K562 (cell line): Measurements from ENCODE around the gene SHE. TPM values are rescaled to one million over a fixed set of nuclear protein-coding genes. Genes with fewer than 3 reads are reported as not detected.

Experiments
- ATAC-seq: fragments of 200-7000 bp; cut with Tn5 transposase; 3 replicates; pipeline ENCODE4 v1.9.1; 2020; ENCODE audit warnings: moderate library complexity
- BruUV-seq: library from RNA; stranded (reverse); fragments of 400-500 nt; replicated peaks from 2 replicates; lab custom pipeline; 2021; lab: Mats Ljungman, UMichigan
- CTCF ChIA-PET: fragments of 300-600 bp; formaldehyde crosslinking; extraction: SDS; loops from one replicate; lab custom pipeline; 2021; ENCODE audit warnings: low intra/inter-chr PET ratio; lab: Yijun Ruan, JAX
- POLR2A ChIA-PET: fragments of 300-600, 350-650 bp; sonication (Branson Sonifier 250); formaldehyde crosslinking; extraction: SDS; loops from one replicate; lab custom pipeline; 2021; ENCODE audit warnings: antibody characterized with exemption, inconsistent platforms; lab: Yijun Ruan, JAX
- DNase-seq, 4 experiments: peaks; one replicate each; pipeline versions ENCODE4 v3.0.0 to v3.0.0-alpha.2; 2011 to 2018; ENCODE audit warnings: low spot score in 3 of 4, mixed read lengths in 3 of 4; ENCODE audit errors: extremely low read depth in 1 of 4
- FAIRE-seq: peaks from 2 replicates; lab custom pipeline; 2011; peaks lifted over from hg19 to GRCh38; lab: Jason Lieb, UNC
- H2AFZ ChIP-seq: 2 replicates; pipeline ENCODE4 v1.6.0; 2011; ENCODE audit warnings: low read depth, low read length, control low read depth, inconsistent platforms
- H3K27ac ChIP-seq: fragments of 200-600 bp; 3 replicates; pipeline ENCODE4 v1.8.0; 2011; ENCODE audit warnings: low read depth, mild to moderate bottlenecking, control low read depth, inconsistent platforms, low read length, moderate library complexity, mixed read lengths; ENCODE audit errors: extremely low read depth
- H3K27me3 ChIP-seq, 2 experiments: fragments of 300-600 bp in 1 of 2; 2 replicates in 1 of 2; 3 replicates in 1 of 2; pipeline versions ENCODE4 v1.6.0 to v1.8.0; 2011; ENCODE audit warnings: inconsistent platforms in 2 of 2, low read length in 2 of 2, mild to moderate bottlenecking in 1 of 2, mixed read lengths in 1 of 2, moderate library complexity in 1 of 2; ENCODE audit not compliant: control insufficient read depth in 2 of 2, insufficient read depth in 2 of 2
- H3K36me3 ChIP-seq: fragments of 300-600 bp; 3 replicates; pipeline ENCODE4 v1.8.0; 2011; ENCODE audit warnings: mild to moderate bottlenecking, low read length, inconsistent platforms; ENCODE audit not compliant: control insufficient read depth, insufficient read depth
- H3K4me1 ChIP-seq, 2 experiments: fragments of 200-600 bp in 1 of 2; replicated peaks in 1 of 2; 2 replicates in 1 of 2; 3 replicates in 1 of 2; pipeline versions ENCODE4 v1.5.1 to v1.8.0; 2011; ENCODE audit warnings: inconsistent platforms in 2 of 2, low read length in 2 of 2, mild to moderate bottlenecking in 1 of 2, mixed read lengths in 1 of 2, moderate library complexity in 1 of 2; ENCODE audit not compliant: control insufficient read depth in 2 of 2, insufficient read depth in 2 of 2
- H3K4me2 ChIP-seq: 2 replicates; pipeline ENCODE4 v1.6.1; 2011; ENCODE audit warnings: low read length, control low read depth, inconsistent platforms, mixed read lengths; ENCODE audit not compliant: insufficient read depth
- H3K4me3 ChIP-seq: fragments of 200-600 bp; sonication (generic), shearing (Covaris generic); 2 replicates; pipeline ENCODE4 v1.5.1; 2016; ENCODE audit warnings: control low read depth, inconsistent platforms
- H3K79me2 ChIP-seq: fragments of 200-600 bp; 3 replicates; pipeline ENCODE4 v1.8.0; 2011; ENCODE audit warnings: low read length, inconsistent platforms; ENCODE audit not compliant: control insufficient read depth, insufficient read depth
- H3K9ac ChIP-seq, 2 experiments: 2 replicates each; pipeline versions ENCODE4 v1.6.0 to v1.6.1; 2011; ENCODE audit warnings: low read depth in 2 of 2, low read length in 2 of 2, control low read depth in 1 of 2, inconsistent platforms in 1 of 2, mild to moderate bottlenecking in 1 of 2, mixed read lengths in 1 of 2; ENCODE audit not compliant: insufficient read depth in 1 of 2
- H3K9me1 ChIP-seq: one replicate; pipeline ENCODE4 v1.6.0; 2011; ENCODE audit warnings: inconsistent platforms, mild to moderate bottlenecking, low read length, moderate library complexity; ENCODE audit not compliant: control insufficient read depth, insufficient read depth
- H3K9me3 ChIP-seq: replicated peaks from 2 replicates; pipeline ENCODE4 v1.5.1; 2011; ENCODE audit warnings: low read depth, low read length, inconsistent platforms; ENCODE audit not compliant: control insufficient read depth, insufficient read depth
- H4K20me1 ChIP-seq: replicated peaks from 2 replicates; pipeline ENCODE4 v1.6.1; 2011; ENCODE audit warnings: low read length, inconsistent platforms, mixed read lengths; ENCODE audit not compliant: control insufficient read depth, insufficient read depth
- C11orf30 ChIP-seq: fragments of 450-650 bp; IDR thresholded peaks from 2 replicates; pipeline ENCODE4 v1.6.1; 2016; ENCODE audit warnings: low read depth, mild to moderate bottlenecking
- CREM ChIP-seq: IDR thresholded peaks from 2 replicates; pipeline ENCODE4 v1.6.1; 2014; ENCODE audit warnings: antibody characterized with exemption, low read depth
- HMGXB4 ChIP-seq: sonication (generic); formaldehyde crosslinking; IDR thresholded peaks from 2 replicates; pipeline ENCODE4 v1.8.1; 2023; ENCODE audit warnings: mild to moderate bottlenecking, missing genetic modification reagents
- MCM3 ChIP-seq: fragments of 450-650 bp; IDR thresholded peaks from 2 replicates; pipeline ENCODE4 v1.6.1; 2016
- RAD21 ChIP-seq, 2 experiments: fragments of 250-450 bp in 1 of 2; fragments of 450-650 bp in 1 of 2; sonication (Bioruptor Pico) in 1 of 2; formaldehyde crosslinking in 1 of 2; IDR thresholded peaks in 1 of 2; conservative IDR thresholded peaks in 1 of 2; 2 replicates each; pipeline versions ENCODE4 v1.4.0 to v1.8.0; 2020 to 2022; ENCODE audit warnings: mild to moderate bottlenecking in 2 of 2, moderate library complexity in 1 of 2
- SMC3 ChIP-seq: conservative IDR thresholded peaks from 2 replicates; pipeline ENCODE4 v1.6.1; 2011; ENCODE audit warnings: low read depth, low read length, improper control_type of control experiment; ENCODE audit not compliant: insufficient read depth
- STAG1 ChIP-seq: sonication (generic); formaldehyde crosslinking; IDR thresholded peaks from 2 replicates; pipeline ENCODE4 v1.5.0; 2020; ENCODE audit warnings: missing genetic modification reagents, borderline replicate concordance
- WGBS: fragments of 100-300 bp; shearing (Covaris generic); methylation state at CpG from one replicate; pipeline ENCODE4 v1.1.6; 2016; ENCODE audit warnings: low coverage, mixed read lengths; ENCODE audit not compliant: insufficient coverage; ENCODE audit errors: missing lambda C conversion rate; 5-methylcytosine and 5-hydroxymethylcytosine counted together
- in situ Hi-C: fragments of 300-500 bp; cut with MboI; formaldehyde crosslinking; loops from 4 replicates; pipeline ENCODE4 v1.15.0; 2018; ENCODE audit warnings: inconsistent platforms, mixed read lengths
- intact Hi-C: fragments of 100-400 bp; cut with micrococcal nuclease; formaldehyde crosslinking; loops from 2 replicates; pipeline ENCODE4 v1.14.2; 2022
- polyA plus RNA-seq, 8 experiments: library from polyadenylated mRNA; depleted of rRNA in 4 of 8; stranded (reverse) in 5 of 8; unstranded in 3 of 8; fragments of >200 nt; fragmentation: Nextera tagmentation in 2 of 8; fragmentation: Illumina TruSeq in 1 of 8; extraction: Ambion mirVana in 2 of 8; extraction: Trizol in 1 of 8; gene quantifications; 2 replicates each; pipeline versions ENCODE4 v1.2.1 to v1.2.3, GENCODE V29; 2011 to 2014; ENCODE audit warnings: inconsistent platforms in 1 of 8, missing spikeins in 1 of 8
- total RNA-seq, 7 experiments: library from RNA; depleted of rRNA in 6 of 7; stranded (reverse); fragments of >200 nt in 6 of 7; fragmentation: Illumina TruSeq in 2 of 7; extraction: Trizol in 2 of 7; gene quantifications; 2 replicates each; pipeline versions ENCODE4 v1.2.1 to v1.2.3, GENCODE V29; 2011 to 2021; ENCODE audit warnings: low replicate concordance in 1 of 7
- TF ChIP-seq, protein P1 (sequence below): sonication (generic); formaldehyde crosslinking; IDR thresholded peaks from 2 replicates; pipeline ENCODE4 v1.8.1; 2022; ENCODE audit warnings: missing genetic modification reagents
- TF ChIP-seq, protein P2 (sequence below), 3 experiments: IDR thresholded peaks in 2 of 3; conservative IDR thresholded peaks in 1 of 3; 2 replicates each; pipeline ENCODE4 v1.5.1; 2011 to 2012; ENCODE audit warnings: low read length in 3 of 3, mild to moderate bottlenecking in 3 of 3, control low read depth in 2 of 3, improper control_type of control experiment in 1 of 3, inconsistent platforms in 1 of 3, low read depth in 1 of 3, mixed read lengths in 1 of 3, moderate library complexity in 1 of 3; ENCODE audit not compliant: insufficient read depth in 2 of 3
- TF ChIP-seq, protein P3 (sequence below), 2 experiments: fragments of 450-650 bp; IDR thresholded peaks; 2 replicates each; pipeline ENCODE4 v1.6.1; 2018; ENCODE audit warnings: mild to moderate bottlenecking in 2 of 2, low read depth in 1 of 2; ENCODE audit not compliant: partially characterized antibody in 2 of 2

Gene SHE
- total and polyA plus RNA-seq, 9 of the 15 experiments (the other 6 are each of a cell fraction or from before 2014, with no cell fraction given), result 0.01 to 0.05 TPM; not detected in 7

GRCh38 chr1:154533952-154534844 is 32.0 kb upstream of the SHE start:
- ChIA-PET CTCF (interaction anchor here (0.6 to 0.8 kb wide), 2 partner anchors 410 to 528 kb away, joined by 3 to 4 read pairs; no protein-coding TSS in a partner anchor), POLR2A (interaction anchor here (1.0 kb wide), 1 partner anchor 41 kb away, joined by 4 read pairs; no protein-coding TSS in a partner anchor)
- no peaks in the 10 kb centered on the region for H3K79me2 ChIP-seq
- H3K4me3 ChIP-seq, result no peak overlapping the region
- DNase-seq (peak; percentile 58 to 64 (median 63)), ATAC-seq (peak; percentile 77), FAIRE-seq (peak; percentile 83)
- no peak overlapping the region for H3K9ac ChIP-seq
- H3K4me1 ChIP-seq, result no peaks in the 10 kb centered on the region; a peak in 2 of 5 replicates
- no TSS peak for BruUV-seq
- H4K20me1 ChIP-seq, result no peaks in the 10 kb centered on the region
- no peak overlapping the region for H3K27ac ChIP-seq
- intact Hi-C loops, result no loop called here
- WGBS, result 14% methylated on average over 11 of the region's 11 CpGs
- H3K9me3 ChIP-seq, result no peaks in the 10 kb centered on the region; the same call in 1 of the 2 replicates
- no peaks in the 10 kb centered on the region for H3K36me3 ChIP-seq
- H3K4me2 ChIP-seq, result no peak overlapping the region
- H3K27me3 ChIP-seq, result peaks cover 22 to 44% of the 10 kb centered on the region in 2 experiments
- no peaks in the 10 kb centered on the region for H3K9me1 ChIP-seq
- in situ Hi-C loops, result no loop called here
- no peak overlapping the region for H2AFZ ChIP-seq
- TF ChIP-seq, protein P1, sequence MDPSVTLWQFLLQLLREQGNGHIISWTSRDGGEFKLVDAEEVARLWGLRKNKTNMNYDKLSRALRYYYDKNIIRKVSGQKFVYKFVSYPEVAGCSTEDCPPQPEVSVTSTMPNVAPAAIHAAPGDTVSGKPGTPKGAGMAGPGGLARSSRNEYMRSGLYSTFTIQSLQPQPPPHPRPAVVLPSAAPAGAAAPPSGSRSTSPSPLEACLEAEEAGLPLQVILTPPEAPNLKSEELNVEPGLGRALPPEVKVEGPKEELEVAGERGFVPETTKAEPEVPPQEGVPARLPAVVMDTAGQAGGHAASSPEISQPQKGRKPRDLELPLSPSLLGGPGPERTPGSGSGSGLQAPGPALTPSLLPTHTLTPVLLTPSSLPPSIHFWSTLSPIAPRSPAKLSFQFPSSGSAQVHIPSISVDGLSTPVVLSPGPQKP (CRISPR knock-in tag), result no peak
- TF ChIP-seq RAD21 (CRISPR knock-in tag; conservative IDR thresholded peaks at IDR 0.05 in 1 of 2, IDR thresholded peaks at IDR 0.05 in 1 of 2) (peak; percentile 54 to 83), MCM3 (no peak), SMC3 (peak; percentile 40; the same call in 1 of the 2 replicates), C11orf30 (no peak), CREM (0 out of 2 replicates have a peak, but pooled peaks have one; percentile 8), STAG1 (CRISPR knock-in tag) (peak; percentile 60; the same call in 1 of the 2 replicates), HMGXB4 (CRISPR knock-in tag) (no peak)
- TF ChIP-seq, protein P2, sequence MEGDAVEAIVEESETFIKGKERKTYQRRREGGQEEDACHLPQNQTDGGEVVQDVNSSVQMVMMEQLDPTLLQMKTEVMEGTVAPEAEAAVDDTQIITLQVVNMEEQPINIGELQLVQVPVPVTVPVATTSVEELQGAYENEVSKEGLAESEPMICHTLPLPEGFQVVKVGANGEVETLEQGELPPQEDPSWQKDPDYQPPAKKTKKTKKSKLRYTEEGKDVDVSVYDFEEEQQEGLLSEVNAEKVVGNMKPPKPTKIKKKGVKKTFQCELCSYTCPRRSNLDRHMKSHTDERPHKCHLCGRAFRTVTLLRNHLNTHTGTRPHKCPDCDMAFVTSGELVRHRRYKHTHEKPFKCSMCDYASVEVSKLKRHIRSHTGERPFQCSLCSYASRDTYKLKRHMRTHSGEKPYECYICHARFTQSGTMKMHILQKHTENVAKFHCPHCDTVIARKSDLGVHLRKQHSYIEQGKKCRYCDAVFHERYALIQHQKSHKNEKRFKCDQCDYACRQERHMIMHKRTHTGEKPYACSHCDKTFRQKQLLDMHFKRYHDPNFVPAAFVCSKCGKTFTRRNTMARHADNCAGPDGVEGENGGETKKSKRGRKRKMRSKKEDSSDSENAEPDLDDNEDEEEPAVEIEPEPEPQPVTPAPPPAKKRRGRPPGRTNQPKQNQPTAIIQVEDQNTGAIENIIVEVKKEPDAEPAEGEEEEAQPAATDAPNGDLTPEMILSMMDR (IDR thresholded peaks at IDR 0.05 in 2 of 3, conservative IDR thresholded peaks at IDR 0.05 in 1 of 3; ENCODE audit: insufficient read depth in 2 of 3, low read depth in 1 of 3, low read length in 3 of 3), result peak; percentile 69 to 78 (median 72)
- TF ChIP-seq, protein P3, sequence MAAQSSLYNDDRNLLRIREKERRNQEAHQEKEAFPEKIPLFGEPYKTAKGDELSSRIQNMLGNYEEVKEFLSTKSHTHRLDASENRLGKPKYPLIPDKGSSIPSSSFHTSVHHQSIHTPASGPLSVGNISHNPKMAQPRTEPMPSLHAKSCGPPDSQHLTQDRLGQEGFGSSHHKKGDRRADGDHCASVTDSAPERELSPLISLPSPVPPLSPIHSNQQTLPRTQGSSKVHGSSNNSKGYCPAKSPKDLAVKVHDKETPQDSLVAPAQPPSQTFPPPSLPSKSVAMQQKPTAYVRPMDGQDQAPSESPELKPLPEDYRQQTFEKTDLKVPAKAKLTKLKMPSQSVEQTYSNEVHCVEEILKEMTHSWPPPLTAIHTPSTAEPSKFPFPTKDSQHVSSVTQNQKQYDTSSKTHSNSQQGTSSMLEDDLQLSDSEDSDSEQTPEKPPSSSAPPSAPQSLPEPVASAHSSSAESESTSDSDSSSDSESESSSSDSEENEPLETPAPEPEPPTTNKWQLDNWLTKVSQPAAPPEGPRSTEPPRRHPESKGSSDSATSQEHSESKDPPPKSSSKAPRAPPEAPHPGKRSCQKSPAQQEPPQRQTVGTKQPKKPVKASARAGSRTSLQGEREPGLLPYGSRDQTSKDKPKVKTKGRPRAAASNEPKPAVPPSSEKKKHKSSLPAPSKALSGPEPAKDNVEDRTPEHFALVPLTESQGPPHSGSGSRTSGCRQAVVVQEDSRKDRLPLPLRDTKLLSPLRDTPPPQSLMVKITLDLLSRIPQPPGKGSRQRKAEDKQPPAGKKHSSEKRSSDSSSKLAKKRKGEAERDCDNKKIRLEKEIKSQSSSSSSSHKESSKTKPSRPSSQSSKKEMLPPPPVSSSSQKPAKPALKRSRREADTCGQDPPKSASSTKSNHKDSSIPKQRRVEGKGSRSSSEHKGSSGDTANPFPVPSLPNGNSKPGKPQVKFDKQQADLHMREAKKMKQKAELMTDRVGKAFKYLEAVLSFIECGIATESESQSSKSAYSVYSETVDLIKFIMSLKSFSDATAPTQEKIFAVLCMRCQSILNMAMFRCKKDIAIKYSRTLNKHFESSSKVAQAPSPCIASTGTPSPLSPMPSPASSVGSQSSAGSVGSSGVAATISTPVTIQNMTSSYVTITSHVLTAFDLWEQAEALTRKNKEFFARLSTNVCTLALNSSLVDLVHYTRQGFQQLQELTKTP (IDR thresholded peaks at IDR 0.05; ENCODE audit: low read depth in 1 of 2, partially characterized antibody in 2 of 2), result peak in 1 of 2 experiments; percentile 72
